Measurements from ENCODE around the gene FIZ1. TPM values are rescaled to one million over a fixed set of nuclear protein-coding genes. Genes with fewer than 3 reads are reported as not detected.

The FIZ1 gene
- total RNA-seq, 4 donors from 2014 or later, result 8.3 to 17.3 (median 11.4) TPM

- 97% methylated on average over 3 of the region's 3 CpGs for WGBS
- H3K9me3 ChIP-seq, result no peaks in the 10 kb centered on the region
- H3K27ac ChIP-seq (replicated peaks in 1 of 4), result no peak overlapping the region
- intact Hi-C loops (cut with DNase I), result no loop called here
- DNase-seq (ENCODE audit: extremely low spot score), result no peak
- H3K27me3 ChIP-seq, result no peaks in the 10 kb centered on the region
- peaks cover 9 to 59% (median 49%) of the 10 kb centered on the region in 4 donors for H3K36me3 ChIP-seq
- H3K4me1 ChIP-seq, result peaks cover 7 to 20% (median 13%) of the 10 kb centered on the region in 4 donors
- no peak overlapping the region for H3K4me3 ChIP-seq
- no peak for TF ChIP-seq POLR2A (IDR thresholded peaks at IDR 0.05; ENCODE audit: low read depth)
- no peak for TF ChIP-seq EP300 (IDR thresholded peaks at IDR 0.05)
Observed at GRCh38 chr19:55596304-55596703, 3.0 kb downstream of the FIZ1 start.

GRCh38 chr19:55594996-55595545 lies 4.2 kb downstream of the FIZ1 start:
- no peaks in the 10 kb centered on the region for H3K9me3 ChIP-seq
- peaks cover 0 to 4% (median 0%) of the 10 kb centered on the region in 4 donors for H3K27me3 ChIP-seq
- intact Hi-C loops (cut with DNase I), result no loop called here
- WGBS, result 81% methylated on average over 4 of the region's 4 CpGs
- no peak for DNase-seq (ENCODE audit: extremely low spot score)
- H3K4me3 ChIP-seq, result no peak overlapping the region
- H3K27ac ChIP-seq (replicated peaks in 1 of 4), result no peak overlapping the region
- no peak for TF ChIP-seq POLR2AphosphoS5 (IDR thresholded peaks at IDR 0.05)
- no peak for TF ChIP-seq CTCF (IDR thresholded peaks at IDR 0.05)
- TF ChIP-seq POLR2A (IDR thresholded peaks at IDR 0.05; ENCODE audit: low read depth), result no peak
- TF ChIP-seq EP300 (IDR thresholded peaks at IDR 0.05), result no peak
- H3K36me3 ChIP-seq, result peaks cover 9 to 59% (median 49%) of the 10 kb centered on the region in 4 donors
- peaks cover 0 to 10% (median 6%) of the 10 kb centered on the region in 4 donors for H3K4me1 ChIP-seq

GRCh38 chr19:55593096-55593772 lies 6.1 kb downstream of the FIZ1 start:
- peaks cover 0 to 2% (median under 1%) of the 10 kb centered on the region in 4 donors for H3K4me1 ChIP-seq
- H3K36me3 ChIP-seq, result peaks cover 9 to 59% (median 49%) of the 10 kb centered on the region in 4 donors
- H3K27ac ChIP-seq (replicated peaks in 1 of 4), result no peak overlapping the region
- TF ChIP-seq POLR2AphosphoS5 (IDR thresholded peaks at IDR 0.05) (no peak), EP300 (IDR thresholded peaks at IDR 0.05) (no peak), POLR2A (IDR thresholded peaks at IDR 0.05; ENCODE audit: low read depth) (no peak), CTCF (IDR thresholded peaks at IDR 0.05) (no peak)
- 78% methylated on average over 27 of the region's 68 CpGs for WGBS
- no peak overlapping the region for H3K4me3 ChIP-seq
- no peaks in the 10 kb centered on the region for H3K9me3 ChIP-seq
- intact Hi-C loops (cut with DNase I), result no loop called here
- H3K27me3 ChIP-seq, result peaks cover 0 to 4% (median 0%) of the 10 kb centered on the region in 4 donors
- no peak for DNase-seq (ENCODE audit: extremely low spot score)

- no peak overlapping the region for H3K4me3 ChIP-seq
- H3K36me3 ChIP-seq, result peaks cover 9 to 57% (median 47%) of the 10 kb centered on the region in 4 donors
- WGBS, result 91% methylated on average over 17 of the region's 73 CpGs
- DNase-seq (ENCODE audit: extremely low spot score), result no peak
- H3K9me3 ChIP-seq, result no peaks in the 10 kb centered on the region
- peaks cover 0 to 4% (median 0%) of the 10 kb centered on the region in 4 donors for H3K27me3 ChIP-seq
- H3K27ac ChIP-seq (replicated peaks in 1 of 4), result no peak overlapping the region
- intact Hi-C loops (cut with DNase I), result no loop called here
- TF ChIP-seq CTCF (IDR thresholded peaks at IDR 0.05) (no peak), EP300 (IDR thresholded peaks at IDR 0.05) (no peak), POLR2A (IDR thresholded peaks at IDR 0.05; ENCODE audit: low read depth) (no peak), POLR2AphosphoS5 (IDR thresholded peaks at IDR 0.05) (no peak)
- H3K4me1 ChIP-seq, result peaks cover 0 to 5% (median 3%) of the 10 kb centered on the region in 4 donors
Observed at GRCh38 chr19:55592391-55593090, 6.8 kb downstream of the FIZ1 start.

GRCh38 chr19:55591555-55591954 lies 7.8 kb downstream of the FIZ1 start:
- Histone ChIP-seq H3K27ac (replicated peaks in 1 of 4) (no peak overlapping the region), H3K4me1 (peaks cover 6 to 15% (median 13%) of the 10 kb centered on the region in 4 donors), H3K36me3 (peaks cover 6 to 47% (median 39%) of the 10 kb centered on the region in 4 donors), H3K4me3 (no peak overlapping the region), H3K9me3 (no peaks in the 10 kb centered on the region), H3K27me3 (peaks cover 0 to 4% (median 0%) of the 10 kb centered on the region in 4 donors)
- 84% methylated on average over 10 of the region's 10 CpGs for WGBS
- TF ChIP-seq CTCF (IDR thresholded peaks at IDR 0.05) (no peak), EP300 (IDR thresholded peaks at IDR 0.05) (no peak), POLR2AphosphoS5 (IDR thresholded peaks at IDR 0.05) (no peak), POLR2A (IDR thresholded peaks at IDR 0.05; ENCODE audit: low read depth) (no peak)
- intact Hi-C loops (cut with DNase I), result no loop called here
- DNase-seq (ENCODE audit: extremely low spot score), result no peak

All from esophagus muscularis mucosa (tissue), 4 donors.